Midbrain (tissue), 1 donor: ENCODE data around the gene NAP1L5.
A peak's percentile ranks its signal among the peaks of the same experiment; 100 is the strongest.

Experiments
- DNase-seq: peaks from one replicate; lab custom pipeline; 2025; lab: John Stamatoyannopoulos, UW

NAP1L5 gene

GRCh38 chr4:88697588-88698329, at the start of gene NAP1L5:
Gene NAP1L5 (minus strand): TSS chr4:88697829. CDS start chr4:88697754, 75 bp downstream.
- DNase-seq, result peak; percentile 69

- no peak for DNase-seq
Measured at GRCh38 chr4:88747351-88747750, 49.7 kb upstream of the NAP1L5 start.

- no peak for DNase-seq
Measured at GRCh38 chr4:88746206-88746605, 48.6 kb upstream of the NAP1L5 start.

- DNase-seq, result no peak
Measured at GRCh38 chr4:88745581-88746163, 48.0 kb upstream of the NAP1L5 start.

- no peak for DNase-seq
Measured at GRCh38 chr4:88745175-88745574, 47.5 kb upstream of the NAP1L5 start.

GRCh38 chr4:88744609-88745008, 47.0 kb upstream of the NAP1L5 start:
- no peak for DNase-seq

GRCh38 chr4:88743696-88744095, 46.1 kb upstream of the NAP1L5 start:
- no peak for DNase-seq

GRCh38 chr4:88742561-88742960, 44.9 kb upstream of the NAP1L5 start:
- no peak for DNase-seq

- DNase-seq, result no peak
Measured at GRCh38 chr4:88738180-88738579, 40.6 kb upstream of the NAP1L5 start.

- DNase-seq, result no peak
Measured at GRCh38 chr4:88737307-88737941, 39.8 kb upstream of the NAP1L5 start.

GRCh38 chr4:88736264-88736663, 38.6 kb upstream of the NAP1L5 start:
- DNase-seq, result no peak

- no peak for DNase-seq
Measured at GRCh38 chr4:88735564-88735963, 37.9 kb upstream of the NAP1L5 start.

GRCh38 chr4:88734403-88734949, 36.8 kb upstream of the NAP1L5 start:
- DNase-seq, result no peak

- no peak for DNase-seq
Measured at GRCh38 chr4:88732714-88733368, 35.2 kb upstream of the NAP1L5 start.

GRCh38 chr4:88731381-88731780, 33.8 kb upstream of the NAP1L5 start:
- no peak for DNase-seq

- no peak for DNase-seq
Measured at GRCh38 chr4:88730811-88731210, 33.2 kb upstream of the NAP1L5 start.

GRCh38 chr4:88729146-88729760, 31.6 kb upstream of the NAP1L5 start:
- DNase-seq, result no peak

- peak; percentile 18 for DNase-seq
Measured at GRCh38 chr4:88728146-88728545, 30.5 kb upstream of the NAP1L5 start.

- no peak for DNase-seq
Measured at GRCh38 chr4:88725986-88726385, 28.4 kb upstream of the NAP1L5 start.

- no peak for DNase-seq
Measured at GRCh38 chr4:88725143-88725542, 27.5 kb upstream of the NAP1L5 start.

- no peak for DNase-seq
Measured at GRCh38 chr4:88724406-88724805, 26.8 kb upstream of the NAP1L5 start.

- no peak for DNase-seq
Measured at GRCh38 chr4:88722828-88723227, 25.2 kb upstream of the NAP1L5 start.
